Activated CD8-positive, alpha-beta T cell treated with anti-CD3 and anti-CD28 coated beads for 36 hours (primary cell): ENCODE data around the gene NCR3LG1. TPM values are rescaled to one million over a fixed set of nuclear protein-coding genes. Genes with fewer than 3 reads are reported as not detected.
"Not testable (repeated sequence)": the region's sequence is repeated elsewhere in the genome, so short reads cannot be mapped to it uniquely, and the experiment has no call there.

ENCODE experiments used
- ATAC-seq: fragments of 200-7000 bp; cut with Tn5 transposase; one replicate; pipeline ENCODE4 v1.10.0; 2021; ENCODE audit warnings: mild to moderate bottlenecking, moderate library complexity
- CTCF ChIA-PET: fragments of 350-600 bp; sonication (Branson Sonifier 250); formaldehyde crosslinking; loops from one replicate; lab custom pipeline; 2021; ENCODE audit warnings: antibody characterized with exemption; lab: Charles Lee
- POLR2A ChIA-PET: fragments of 350-600 bp; sonication (Branson Sonifier 250); formaldehyde crosslinking; loops from one replicate; lab custom pipeline; 2021; ENCODE audit warnings: antibody characterized with exemption; lab: Charles Lee
- DNase-seq: peaks from one replicate; pipeline ENCODE4 v3.0.0-alpha.2; 2020
- H3K27ac Mint-ChIP-seq: one replicate; pipeline ENCODE4 v1.8.0; 2021; ENCODE audit warnings: mild to moderate bottlenecking, mixed read lengths
- H3K27me3 Mint-ChIP-seq: one replicate; pipeline ENCODE4 v1.8.0; 2021; ENCODE audit warnings: mixed read lengths
- H3K36me3 Mint-ChIP-seq: one replicate; pipeline ENCODE4 v1.8.0; 2021; ENCODE audit warnings: low read depth, mixed read lengths
- H3K4me1 Mint-ChIP-seq: one replicate; pipeline ENCODE4 v1.8.0; 2021; ENCODE audit warnings: low read depth, mixed read lengths
- H3K4me3 Mint-ChIP-seq: one replicate; pipeline ENCODE4 v1.8.0; 2021; ENCODE audit warnings: mild to moderate bottlenecking, moderate library complexity, mixed read lengths
- H3K9me3 Mint-ChIP-seq: one replicate; pipeline ENCODE4 v1.8.0; 2021; ENCODE audit warnings: mixed read lengths
- intact Hi-C: fragments of 100-400 bp; cut with micrococcal nuclease; formaldehyde crosslinking; loops from one replicate; pipeline ENCODE4 v1.10.0; 2022
- total RNA-seq, 2 experiments: library from RNA; stranded (reverse); gene quantifications; one replicate each; pipeline ENCODE4 v1.2.3, GENCODE V29; 2021
- TF ChIP-seq, protein P1 (sequence below): fragments of 200-600 bp; IDR thresholded peaks from one replicate; pipeline ENCODE4 v1.8.0; 2022; ENCODE audit warnings: antibody characterized with exemption, mild to moderate bottlenecking

Gene NCR3LG1
- total RNA-seq, 2 experiments from 2014 or later, result 3.4 to 4.2 TPM

GRCh38 chr11:17418444-17419081 is 67.0 kb downstream of the NCR3LG1 start:
- H3K27ac Mint-ChIP-seq, result no peak overlapping the region
- no peak overlapping the region for H3K4me3 Mint-ChIP-seq
- ChIA-PET POLR2A (no interaction called here), CTCF (interaction anchor here (1.0 to 2.4 kb wide), 6 partner anchors 11 to 109 kb away, joined by 3 to 9 read pairs (median 6); no protein-coding TSS in a partner anchor)
- H3K36me3 Mint-ChIP-seq, result no peaks in the 10 kb centered on the region
- ATAC-seq (no peak), DNase-seq (no peak)
- TF ChIP-seq, protein P1, sequence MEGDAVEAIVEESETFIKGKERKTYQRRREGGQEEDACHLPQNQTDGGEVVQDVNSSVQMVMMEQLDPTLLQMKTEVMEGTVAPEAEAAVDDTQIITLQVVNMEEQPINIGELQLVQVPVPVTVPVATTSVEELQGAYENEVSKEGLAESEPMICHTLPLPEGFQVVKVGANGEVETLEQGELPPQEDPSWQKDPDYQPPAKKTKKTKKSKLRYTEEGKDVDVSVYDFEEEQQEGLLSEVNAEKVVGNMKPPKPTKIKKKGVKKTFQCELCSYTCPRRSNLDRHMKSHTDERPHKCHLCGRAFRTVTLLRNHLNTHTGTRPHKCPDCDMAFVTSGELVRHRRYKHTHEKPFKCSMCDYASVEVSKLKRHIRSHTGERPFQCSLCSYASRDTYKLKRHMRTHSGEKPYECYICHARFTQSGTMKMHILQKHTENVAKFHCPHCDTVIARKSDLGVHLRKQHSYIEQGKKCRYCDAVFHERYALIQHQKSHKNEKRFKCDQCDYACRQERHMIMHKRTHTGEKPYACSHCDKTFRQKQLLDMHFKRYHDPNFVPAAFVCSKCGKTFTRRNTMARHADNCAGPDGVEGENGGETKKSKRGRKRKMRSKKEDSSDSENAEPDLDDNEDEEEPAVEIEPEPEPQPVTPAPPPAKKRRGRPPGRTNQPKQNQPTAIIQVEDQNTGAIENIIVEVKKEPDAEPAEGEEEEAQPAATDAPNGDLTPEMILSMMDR, result no peak
- no peaks in the 10 kb centered on the region for H3K9me3 Mint-ChIP-seq
- peaks cover 9% of the 10 kb centered on the region for H3K4me1 Mint-ChIP-seq
- peaks cover 34% of the 10 kb centered on the region for H3K27me3 Mint-ChIP-seq
- intact Hi-C loops, result no loop called here

DNA sequence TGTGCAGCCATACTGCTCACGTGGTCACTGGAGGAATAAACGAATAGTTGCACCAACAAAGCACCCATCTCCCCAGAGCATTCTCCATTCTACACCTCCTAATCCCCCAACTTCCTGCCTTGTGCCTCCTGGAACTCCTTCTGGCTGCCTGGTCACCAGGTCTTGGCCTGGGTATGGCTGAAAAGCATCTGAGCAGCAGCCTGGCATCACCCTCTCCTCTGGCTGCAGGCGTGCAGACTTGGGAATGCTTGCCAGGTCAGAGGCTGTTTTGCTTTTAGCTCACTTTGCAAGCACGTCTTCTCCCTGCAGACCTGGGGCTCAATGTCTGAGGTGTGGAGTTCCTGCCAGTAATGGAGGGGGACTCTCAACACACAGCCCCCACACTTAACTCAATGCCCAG is 70.2 kb downstream of the NCR3LG1 start:
- no peak for DNase-seq
- intact Hi-C loops, result no loop called here
- TF ChIP-seq, protein P1, result no peak
- ChIA-PET POLR2A (no interaction called here), CTCF (interaction anchor here (1.4 kb wide), 1 partner anchor 37 kb away, joined by 4 read pairs; no protein-coding TSS in a partner anchor)
- no peak for ATAC-seq
- H3K27ac Mint-ChIP-seq, result no peak overlapping the region
- no peaks in the 10 kb centered on the region for H3K4me1 Mint-ChIP-seq
- peaks cover 24% of the 10 kb centered on the region for H3K27me3 Mint-ChIP-seq
- H3K36me3 Mint-ChIP-seq, result no peaks in the 10 kb centered on the region
- no peaks in the 10 kb centered on the region for H3K9me3 Mint-ChIP-seq
- H3K4me3 Mint-ChIP-seq, result no peak overlapping the region

GRCh38 chr11:17423533-17424310 is 72.1 kb downstream of the NCR3LG1 start:
- peaks cover 18% of the 10 kb centered on the region for H3K27me3 Mint-ChIP-seq

GRCh38 chr11:17426233-17426632 is 74.6 kb downstream of the NCR3LG1 start:
- peaks cover 14% of the 10 kb centered on the region for H3K27me3 Mint-ChIP-seq
- intact Hi-C loops, POLR2A ChIA-PET, H3K4me1 Mint-ChIP-seq, CTCF ChIA-PET, DNase-seq, H3K9me3 Mint-ChIP-seq, H3K27ac Mint-ChIP-seq, H3K36me3 Mint-ChIP-seq, ATAC-seq, H3K4me3 Mint-ChIP-seq: not testable (repeated sequence)

More at GRCh38 chr11:17423533-17424310, 72.1 kb downstream of the NCR3LG1 start:
- intact Hi-C loops, result no loop called here
- Mint-ChIP-seq H3K9me3 (no peaks in the 10 kb centered on the region), H3K4me3 (no peak overlapping the region), H3K4me1 (no peaks in the 10 kb centered on the region), H3K36me3 (no peaks in the 10 kb centered on the region), H3K27ac (no peak overlapping the region)
- TF ChIP-seq, protein P1, result no peak
- ATAC-seq, result no peak
- DNase-seq, result no peak
- CTCF ChIA-PET, result no interaction called here
- POLR2A ChIA-PET, result no interaction called here

Other genes with a start within 250 kb of the NCR3LG1 start
- gene PIK3C2A, start 143.8 kb upstream of the NCR3LG1 start, total RNA-seq, result 10 to 100 TPM; 24.1 to 29.3 TPM
- 10 to 100 TPM; 81.9 to 86.0 TPM for gene NUCB2, start 75.1 kb upstream of the NCR3LG1 start, total RNA-seq
- 1 to 10 TPM; 1.2 to 2.4 TPM for gene KCNJ11, start 36.9 kb downstream of the NCR3LG1 start, total RNA-seq
- not detected for gene ABCC8, start 125.0 kb downstream of the NCR3LG1 start, total RNA-seq
- not detected for gene USH1C, start 192.6 kb downstream of the NCR3LG1 start, total RNA-seq
- gene OTOG, start 195.5 kb downstream of the NCR3LG1 start, total RNA-seq, result not detected